8988T (cell line): ENCODE measurements around the gene CENPW.

Experiments used
- DNase-seq: peaks from one replicate; pipeline ENCODE4 v3.0.0; 2011

Gene CENPW

GRCh38 chr6:126339796-126340609 lies at the start of gene CENPW:
CENPW (plus strand) TSS chr6:126340115; CDS start chr6:126340274, 159 bp downstream.
- peak; percentile 52 for DNase-seq

DNA sequence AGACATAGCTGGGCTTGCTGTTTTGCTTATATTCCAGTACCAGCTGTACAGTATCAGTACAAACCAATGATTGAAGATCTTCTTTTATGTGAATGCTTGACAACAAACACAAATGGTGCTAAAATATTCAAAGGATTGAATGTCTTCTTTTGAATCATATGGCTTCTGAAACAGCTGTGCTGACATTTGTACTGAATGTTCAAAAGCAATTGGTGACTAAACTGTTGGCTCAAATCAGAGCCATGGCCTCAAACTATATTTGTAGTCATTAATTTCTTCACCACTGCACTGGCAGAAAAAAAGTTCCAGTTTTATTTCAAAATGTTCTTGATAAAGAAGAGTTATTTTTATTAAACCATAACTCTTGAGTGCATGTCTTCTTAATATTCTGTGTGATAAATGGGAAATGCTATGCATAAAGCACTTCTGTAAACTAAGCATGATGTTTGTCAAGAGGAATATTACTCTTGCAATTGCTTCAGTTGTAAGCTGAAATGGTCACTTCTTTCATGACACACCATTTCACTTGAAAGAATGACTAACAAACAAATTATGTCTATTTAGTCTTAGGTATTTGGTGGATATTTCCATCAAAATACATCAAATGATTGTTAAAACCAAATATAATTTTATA lies 45.9 kb upstream of the CENPW start:
- DNase-seq: no peak

DNA sequence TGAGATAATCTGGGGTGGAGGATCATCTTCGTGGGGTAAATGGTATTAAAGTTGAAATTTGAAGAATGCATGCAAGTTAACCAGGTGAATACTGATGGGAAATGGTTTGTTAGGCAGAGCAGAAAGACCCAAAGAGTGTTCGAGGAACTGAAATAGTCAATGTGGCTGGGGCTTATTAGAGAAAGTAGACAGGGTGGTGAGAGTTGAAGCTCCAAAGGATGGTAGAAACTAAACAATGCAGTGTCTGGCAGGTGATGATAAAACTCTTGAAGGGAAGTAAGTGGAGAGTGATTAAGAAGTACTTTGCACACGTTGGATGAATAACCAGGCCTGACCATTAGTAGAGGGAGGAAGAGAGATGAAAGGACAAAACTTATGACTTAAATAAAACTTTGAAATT lies 39.8 kb upstream of the CENPW start:
- no peak for DNase-seq

GRCh38 chr6:126300735-126301134 lies 39.2 kb upstream of the CENPW start:
- DNase-seq: no peak

- no peak for DNase-seq
Measured at GRCh38 chr6:126302191-126302590, 37.7 kb upstream of the CENPW start.

DNA sequence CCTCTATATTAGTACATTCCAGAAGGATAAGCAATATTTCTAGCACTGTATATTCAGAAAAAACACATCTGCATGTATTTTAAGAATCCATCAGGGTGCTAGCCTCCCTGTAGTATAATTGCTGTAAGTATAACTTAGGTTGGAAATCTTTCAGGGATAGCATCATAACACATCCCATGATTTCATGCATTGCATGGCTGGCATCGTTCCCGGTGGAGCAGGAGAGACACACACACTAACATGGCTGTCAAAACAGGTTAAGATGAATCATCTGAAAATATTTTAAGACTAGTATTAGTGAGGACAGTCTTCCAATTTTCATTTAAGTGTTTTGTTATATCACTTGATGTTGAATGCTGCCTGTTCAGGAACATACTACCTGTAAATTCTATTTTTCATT lies 32.1 kb upstream of the CENPW start:
- no peak for DNase-seq

DNA sequence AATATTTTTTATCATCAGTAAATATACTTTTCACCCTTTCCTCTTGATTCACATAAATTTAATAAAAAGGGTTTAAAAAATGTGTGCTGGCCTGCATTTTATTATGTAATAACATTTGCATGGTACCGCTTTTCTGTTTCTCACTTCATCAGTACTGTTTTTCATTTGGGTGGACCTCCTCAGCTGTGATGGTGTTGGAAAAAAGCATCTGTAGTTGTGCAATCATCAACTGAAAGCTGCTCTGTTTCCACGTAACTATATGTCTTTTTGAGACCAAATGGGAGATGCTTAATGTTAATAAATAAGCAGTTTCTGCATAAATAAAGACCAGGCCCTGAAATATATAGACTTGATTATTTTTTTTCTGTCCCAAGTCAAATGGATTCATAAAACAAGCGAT lies 31.6 kb upstream of the CENPW start:
- DNase-seq: no peak

- DNase-seq: peak; percentile 7
Measured at GRCh38 chr6:126312013-126312665, 27.8 kb upstream of the CENPW start.

- no peak for DNase-seq
Measured at GRCh38 chr6:126313941-126314340, 26.0 kb upstream of the CENPW start.

DNA sequence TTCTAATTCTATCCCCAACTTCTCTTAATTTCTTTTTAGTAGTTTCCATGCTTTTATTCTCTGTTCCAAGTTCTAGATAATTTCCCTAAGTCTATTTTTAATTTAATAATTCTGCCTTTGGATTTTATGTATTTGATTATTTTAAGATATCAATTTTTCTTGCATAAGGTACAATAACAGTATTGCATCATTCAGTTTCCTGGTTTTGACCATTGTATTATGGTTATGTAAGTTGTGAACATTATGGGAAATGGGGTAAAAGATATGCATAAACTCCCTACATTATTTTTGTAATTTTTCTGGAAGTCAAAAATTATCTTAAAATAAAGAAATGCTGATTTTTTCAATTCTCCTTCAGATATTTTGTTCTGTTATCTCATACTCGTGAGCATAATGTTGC lies 21.1 kb upstream of the CENPW start:
- no peak for DNase-seq

DNA sequence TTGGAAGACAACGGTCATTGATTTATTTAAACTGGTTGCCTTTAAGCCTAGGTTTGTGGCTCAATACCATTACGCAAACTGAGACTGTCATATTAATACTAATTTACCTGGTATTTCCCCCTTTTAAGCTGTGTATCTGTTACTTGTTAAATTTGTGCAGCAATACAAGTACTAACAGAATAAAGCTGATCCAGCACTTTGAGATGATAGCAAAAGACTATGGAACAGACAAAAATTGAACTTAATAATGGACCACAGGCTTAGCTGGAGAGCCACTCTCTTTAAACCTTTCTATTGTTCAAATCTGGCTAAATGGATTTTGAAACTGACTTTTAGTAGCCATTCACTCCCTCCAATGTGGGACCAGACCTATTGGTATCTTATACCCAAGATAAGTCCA lies 6.2 kb upstream of the CENPW start:
- DNase-seq: no peak

DNA sequence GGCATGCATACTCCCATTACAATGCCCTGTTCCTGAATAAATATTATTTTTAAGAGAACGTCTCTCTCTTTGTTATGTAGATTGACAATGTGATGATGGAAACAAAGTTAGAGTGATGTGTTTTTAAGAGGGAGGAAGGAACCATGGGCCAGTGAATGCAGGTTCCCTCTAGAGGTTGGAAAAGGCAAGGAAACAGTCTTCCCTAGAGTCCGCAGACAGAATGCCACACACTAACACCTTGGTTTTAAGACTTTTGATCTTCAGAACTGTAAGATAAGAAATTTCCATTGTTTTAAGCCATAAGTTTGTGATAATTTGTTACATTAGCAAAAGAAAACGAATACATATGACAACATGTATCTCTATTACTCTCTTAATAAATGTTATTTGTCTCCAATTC lies 4.7 kb upstream of the CENPW start:
- no peak for DNase-seq

DNA sequence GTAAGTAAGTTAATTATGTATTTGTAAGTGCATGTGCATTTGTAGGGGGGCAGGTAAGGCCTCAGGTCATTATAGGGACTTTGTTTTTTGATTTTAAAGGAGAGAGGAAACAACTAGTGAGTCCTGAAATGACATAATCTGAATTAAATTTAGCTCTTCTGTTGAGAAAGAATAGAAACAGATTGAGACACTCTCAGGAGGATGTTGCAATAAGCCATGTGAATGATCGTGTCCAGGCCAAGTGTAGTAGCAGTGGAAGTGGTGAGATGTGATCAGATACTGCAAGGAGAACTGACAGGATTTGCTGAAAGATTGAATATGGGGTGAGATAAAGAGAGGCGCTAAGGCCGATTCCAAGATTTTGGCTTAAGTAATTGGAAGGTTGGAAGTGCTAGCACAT lies 2.6 kb upstream of the CENPW start:
- DNase-seq: no peak

GRCh38 chr6:126341126-126341525 lies 1.2 kb downstream of the CENPW start:
- no peak for DNase-seq

- no peak for DNase-seq
Measured at GRCh38 chr6:126344181-126344580, 4.3 kb downstream of the CENPW start.

DNA sequence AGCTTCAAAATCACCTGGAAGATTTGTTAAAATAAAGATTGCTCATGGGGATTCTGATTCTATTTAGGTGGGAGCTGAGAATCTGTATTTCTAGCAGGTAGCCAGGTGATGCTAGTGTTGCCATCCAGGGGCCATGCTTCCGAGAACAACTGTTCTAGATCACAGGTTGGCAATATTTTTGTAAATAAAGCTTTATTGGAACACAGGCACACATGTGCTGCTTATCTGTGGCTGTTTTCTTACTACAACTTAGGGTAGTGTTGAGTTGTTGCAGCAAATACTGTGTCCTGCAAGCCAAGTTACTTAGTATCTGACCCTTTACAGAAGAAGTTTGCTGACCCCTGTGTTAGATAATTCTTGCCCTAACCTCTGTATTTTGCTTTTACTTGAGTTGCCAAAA lies 12.0 kb downstream of the CENPW start:
- no peak for DNase-seq

DNA sequence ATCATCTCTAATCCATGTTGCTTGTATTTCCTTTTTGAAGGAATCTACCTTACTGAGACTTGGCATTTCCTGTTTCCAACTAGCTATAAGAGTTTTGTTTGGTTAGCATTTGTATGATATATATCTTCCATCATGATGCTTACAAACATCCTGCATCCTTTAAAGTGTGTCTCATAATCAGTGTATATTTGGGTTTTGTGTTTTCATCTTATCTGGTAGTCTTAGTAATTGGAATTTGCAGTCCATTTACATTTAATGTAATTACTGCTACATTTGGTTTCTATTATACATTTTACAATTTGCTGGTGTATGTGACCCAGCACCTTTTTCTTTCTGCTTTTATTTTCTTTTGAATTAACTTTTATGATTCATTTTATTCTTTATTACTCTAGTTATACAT lies 12.6 kb downstream of the CENPW start:
- no peak for DNase-seq

DNA sequence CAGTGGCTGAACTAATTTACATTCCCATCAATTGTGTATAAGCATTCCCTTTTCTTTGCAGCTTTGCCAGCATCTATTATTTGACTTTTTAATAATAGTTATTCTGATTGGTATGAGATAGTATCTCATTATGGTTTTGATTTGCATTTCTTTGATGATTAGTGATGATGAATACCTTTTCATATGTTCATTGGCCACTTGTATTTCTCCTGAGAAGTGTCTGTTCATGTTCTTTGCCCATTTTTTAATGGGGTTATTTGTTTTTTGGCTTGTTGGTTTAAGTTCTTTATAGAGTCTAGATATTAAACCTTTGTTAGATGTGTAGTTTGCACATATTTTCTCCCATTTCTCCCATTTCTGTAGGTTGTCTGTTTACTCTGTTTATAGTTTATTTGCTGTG lies 16.6 kb downstream of the CENPW start:
- DNase-seq: no peak

GRCh38 chr6:126359936-126360537 lies 20.1 kb downstream of the CENPW start:
- DNase-seq: no peak

DNA sequence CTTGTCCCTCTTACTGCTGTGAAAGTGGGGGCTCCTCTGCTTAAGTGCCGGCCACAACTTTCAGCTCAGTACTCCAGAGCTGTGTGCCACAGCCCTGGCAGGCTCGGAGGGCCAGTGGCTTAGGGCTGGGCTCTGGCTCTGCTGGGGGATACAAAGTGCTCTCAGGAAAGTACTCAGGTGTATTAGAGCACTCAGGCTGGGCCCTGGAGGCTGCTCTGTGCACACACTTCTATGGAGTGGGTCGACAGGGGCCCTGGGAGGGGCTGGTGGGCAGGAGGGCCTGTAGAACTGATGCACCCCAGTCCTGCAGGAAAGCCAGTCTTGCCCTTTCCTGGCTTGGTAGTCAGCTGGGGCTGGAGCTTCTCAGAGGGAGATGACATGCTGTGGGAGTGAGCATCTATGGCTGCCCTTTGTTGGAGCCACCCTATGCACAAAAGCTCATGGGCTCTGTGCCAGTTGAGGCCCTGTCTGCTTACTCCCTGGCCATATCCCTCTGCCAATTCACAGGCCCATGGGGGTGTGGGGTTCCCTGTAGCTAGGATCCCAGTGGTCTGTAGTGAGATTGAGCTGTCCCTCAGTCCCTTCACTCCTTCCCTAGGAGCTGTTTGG lies 22.0 kb downstream of the CENPW start:
- no peak for DNase-seq

DNA sequence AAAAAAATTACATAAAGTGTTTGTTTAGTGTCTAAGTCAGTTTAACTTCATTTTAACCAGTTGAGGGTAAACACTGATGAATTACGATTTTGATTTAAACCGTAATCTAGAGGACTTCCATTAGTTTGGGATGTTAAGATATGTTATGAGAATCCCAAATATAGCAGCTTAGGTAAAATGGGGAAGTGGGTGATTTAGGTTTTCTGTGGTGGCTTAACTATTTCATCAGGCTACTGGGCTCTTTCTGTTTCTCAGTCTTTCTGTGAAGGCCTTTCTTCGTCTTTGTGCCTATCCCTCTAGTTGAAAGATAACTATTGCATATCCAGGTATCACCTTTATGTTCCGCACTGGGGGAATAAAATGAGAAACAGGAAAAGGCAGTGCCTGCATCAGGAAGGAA lies 27.9 kb downstream of the CENPW start:
- DNase-seq: no peak

GRCh38 chr6:126372626-126373025 lies 32.7 kb downstream of the CENPW start:
- DNase-seq: no peak

DNA sequence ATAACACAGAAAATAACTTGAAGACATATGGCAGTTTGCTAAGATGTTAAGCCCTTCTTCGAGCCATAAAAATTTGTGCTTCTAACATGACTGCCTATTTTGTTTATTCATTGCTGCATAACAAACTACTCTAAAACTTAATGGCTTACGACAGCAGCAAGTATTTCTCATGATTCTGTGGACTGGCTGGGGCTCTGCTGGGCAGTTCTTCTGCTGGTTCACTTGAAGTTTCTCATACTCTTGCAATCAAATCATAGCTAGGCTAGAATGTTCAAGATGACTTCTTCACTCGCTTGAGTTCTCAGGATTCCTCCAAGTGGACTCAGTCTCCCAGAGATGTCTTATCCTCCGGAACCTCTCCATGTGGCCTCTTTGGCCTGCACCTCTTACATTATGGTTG lies 33.4 kb downstream of the CENPW start:
- no peak for DNase-seq
